ENCODE measurements around the gene HIVEP3.

DNA sequence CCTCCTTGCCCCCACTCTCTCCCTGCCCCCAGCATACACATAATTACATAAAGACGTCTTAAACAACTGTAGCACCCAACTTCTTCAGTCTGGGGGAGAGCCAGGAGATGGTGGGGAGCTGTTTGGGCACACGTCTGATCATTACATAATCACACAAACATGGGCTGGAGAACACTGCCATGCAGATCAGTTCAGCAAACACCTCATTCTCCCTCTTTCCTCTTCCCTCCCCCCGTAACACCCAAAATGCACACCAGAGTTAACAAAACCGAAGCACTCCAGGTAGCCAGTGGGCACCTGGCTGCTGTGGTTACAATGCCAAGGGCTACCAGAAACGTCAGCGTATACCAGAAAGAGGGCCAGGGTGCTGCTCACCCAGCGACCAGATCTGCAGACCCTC is 1.6 kb downstream of the HIVEP3 start:
- no peak for TF ChIP-seq CTCF (IDR thresholded peaks at IDR 0.05)
- no peak for TF ChIP-seq POLR2AphosphoS5 (IDR thresholded peaks at IDR 0.05)
- no peak for TF ChIP-seq POLR2A (IDR thresholded peaks at IDR 0.05)
